Central memory CD8-positive, alpha-beta T cell (primary cell): ENCODE results near the gene LRRFIP1.

Experiments used
- ATAC-seq: fragments of 150-1000 bp; cut with Tn5 transposase; replicated peaks from 2 replicates; pipeline ENCODE4 v1.10.0; 2022; ENCODE audit warnings: mild to moderate bottlenecking, moderate FRiP score, moderate number of reproducible peaks; ENCODE audit not compliant: poor library complexity, severe bottlenecking; ENCODE audit errors: extremely low read depth
- DNase-seq, 2 donors: peaks; one replicate each; pipeline ENCODE4 v3.0.0; 2021; ENCODE audit warnings: low spot score in 2 of 2
- H3K27ac Mint-ChIP-seq: one replicate; pipeline ENCODE4 v1.8.0; 2022; ENCODE audit warnings: low read depth, mild to moderate bottlenecking, moderate library complexity, mixed read lengths
- H3K27me3 Mint-ChIP-seq: one replicate; pipeline ENCODE4 v1.8.0; 2022; ENCODE audit warnings: mixed read lengths
- H3K36me3 Mint-ChIP-seq: one replicate; pipeline ENCODE4 v1.8.0; 2022; ENCODE audit warnings: mild to moderate bottlenecking, moderate library complexity, mixed read lengths; ENCODE audit not compliant: insufficient read depth
- H3K4me1 Mint-ChIP-seq: one replicate; pipeline ENCODE4 v1.8.0; 2022; ENCODE audit warnings: mixed read lengths
- H3K4me3 Mint-ChIP-seq: one replicate; pipeline ENCODE4 v1.8.0; 2022; ENCODE audit warnings: mild to moderate bottlenecking, moderate library complexity, mixed read lengths
- H3K9me3 Mint-ChIP-seq: one replicate; pipeline ENCODE4 v1.8.0; 2022; ENCODE audit warnings: mixed read lengths

LRRFIP1 gene

GRCh38 chr2:237616734-237617586 lies 10.4 kb upstream of the LRRFIP1 start:
- no peak overlapping the region for H3K4me3 Mint-ChIP-seq

GRCh38 chr2:237617587-237617982 lies 9.8 kb upstream of the LRRFIP1 start:
- DNase-seq (no peak), ATAC-seq (no peak)
- Mint-ChIP-seq H3K9me3 (no peaks in the 10 kb centered on the region), H3K27ac (no peak overlapping the region), H3K27me3 (peaks cover 17% of the 10 kb centered on the region), H3K4me1 (peaks cover 6% of the 10 kb centered on the region), H3K4me3 (no peak overlapping the region), H3K36me3 (no peaks in the 10 kb centered on the region)

More at GRCh38 chr2:237616734-237617586, 10.4 kb upstream of the LRRFIP1 start:
- DNase-seq (no peak), ATAC-seq (no peak)
- peaks cover 16% of the 10 kb centered on the region for H3K27me3 Mint-ChIP-seq
- no peak overlapping the region for H3K27ac Mint-ChIP-seq
- H3K9me3 Mint-ChIP-seq, result no peaks in the 10 kb centered on the region
- no peaks in the 10 kb centered on the region for H3K36me3 Mint-ChIP-seq
- H3K4me1 Mint-ChIP-seq, result peaks cover 6% of the 10 kb centered on the region

- ATAC-seq (no peak), DNase-seq (no peak)
- Mint-ChIP-seq H3K27ac (no peak overlapping the region), H3K4me1 (peaks cover 6% of the 10 kb centered on the region), H3K36me3 (no peaks in the 10 kb centered on the region), H3K9me3 (no peaks in the 10 kb centered on the region), H3K4me3 (no peak overlapping the region), H3K27me3 (peaks cover 22% of the 10 kb centered on the region)
Observed at GRCh38 chr2:237618449-237618848, 8.9 kb upstream of the LRRFIP1 start.

GRCh38 chr2:237623428-237624403 lies 3.7 kb upstream of the LRRFIP1 start:
- Mint-ChIP-seq H3K36me3 (no peaks in the 10 kb centered on the region), H3K27me3 (peaks cover 60% of the 10 kb centered on the region), H3K4me1 (no peaks in the 10 kb centered on the region), H3K4me3 (no peak overlapping the region), H3K27ac (no peak overlapping the region), H3K9me3 (no peaks in the 10 kb centered on the region)
- ATAC-seq (no peak), DNase-seq (no peak)

- Mint-ChIP-seq H3K27ac (no peak overlapping the region), H3K4me3 (no peak overlapping the region), H3K27me3 (peaks cover 67% of the 10 kb centered on the region)
Observed at GRCh38 chr2:237624565-237624964, 2.8 kb upstream of the LRRFIP1 start.

GRCh38 chr2:237625216-237625705 lies 2.1 kb upstream of the LRRFIP1 start:
- Mint-ChIP-seq H3K4me1 (no peaks in the 10 kb centered on the region), H3K27ac (no peak overlapping the region), H3K27me3 (peaks cover 74% of the 10 kb centered on the region), H3K9me3 (no peaks in the 10 kb centered on the region), H3K36me3 (no peaks in the 10 kb centered on the region), H3K4me3 (no peak overlapping the region)
- ATAC-seq, result no peak
- no peak for DNase-seq

More at GRCh38 chr2:237624565-237624964, 2.8 kb upstream of the LRRFIP1 start:
- no peak for DNase-seq
- Mint-ChIP-seq H3K9me3 (no peaks in the 10 kb centered on the region), H3K4me1 (no peaks in the 10 kb centered on the region), H3K36me3 (no peaks in the 10 kb centered on the region)
- ATAC-seq, result no peak

- Mint-ChIP-seq H3K4me1 (no peaks in the 10 kb centered on the region), H3K27ac (no peak overlapping the region)
Observed at GRCh38 chr2:237625777-237626176, 1.6 kb upstream of the LRRFIP1 start.

GRCh38 chr2:237626813-237627440 lies 460 bp upstream of the LRRFIP1 start:
- Mint-ChIP-seq H3K4me1 (no peaks in the 10 kb centered on the region), H3K36me3 (no peaks in the 10 kb centered on the region), H3K9me3 (no peaks in the 10 kb centered on the region), H3K27me3 (peaks cover 82% of the 10 kb centered on the region), H3K4me3 (peak overlapping the region; percentile 47), H3K27ac (no peak overlapping the region)
- DNase-seq, result no peak
- ATAC-seq, result no peak

More at GRCh38 chr2:237625777-237626176, 1.6 kb upstream of the LRRFIP1 start:
- peaks cover 79% of the 10 kb centered on the region for H3K27me3 Mint-ChIP-seq
- DNase-seq (no peak), ATAC-seq (no peak)
- no peaks in the 10 kb centered on the region for H3K36me3 Mint-ChIP-seq
- H3K4me3 Mint-ChIP-seq, result peak overlapping the region; percentile 47
- H3K9me3 Mint-ChIP-seq, result no peaks in the 10 kb centered on the region

GRCh38 chr2:237628247-237629187 lies 1.1 kb downstream of the LRRFIP1 start:
- Mint-ChIP-seq H3K27me3 (peaks cover 87% of the 10 kb centered on the region), H3K9me3 (no peaks in the 10 kb centered on the region), H3K4me1 (no peaks in the 10 kb centered on the region), H3K4me3 (peak overlapping the region; percentile 70), H3K27ac (no peak overlapping the region), H3K36me3 (no peaks in the 10 kb centered on the region)
- no peak for DNase-seq
- ATAC-seq, result no peak

- Mint-ChIP-seq H3K4me1 (no peaks in the 10 kb centered on the region), H3K36me3 (no peaks in the 10 kb centered on the region), H3K27ac (no peak overlapping the region), H3K4me3 (no peak overlapping the region), H3K9me3 (no peaks in the 10 kb centered on the region), H3K27me3 (peaks cover 87% of the 10 kb centered on the region)
- ATAC-seq (no peak), DNase-seq (no peak)
Observed at GRCh38 chr2:237629188-237629534, 1.8 kb downstream of the LRRFIP1 start.

- no peak for DNase-seq
- Mint-ChIP-seq H3K9me3 (peaks cover 2% of the 10 kb centered on the region), H3K4me3 (no peak overlapping the region), H3K27me3 (peaks cover 87% of the 10 kb centered on the region), H3K36me3 (no peaks in the 10 kb centered on the region), H3K4me1 (no peaks in the 10 kb centered on the region), H3K27ac (no peak overlapping the region)
- no peak for ATAC-seq
Observed at GRCh38 chr2:237629739-237630138, 2.4 kb downstream of the LRRFIP1 start.
